ENCODE data around the gene MRPS34.

Gene MRPS34

GRCh38 chr16:1789643-1790045 is 16.7 kb upstream of the MRPS34 start (continued):
- TF ChIP-seq ZNF391 (tag by site-specific recombination; IDR thresholded peaks at IDR 0.05; ENCODE audit: borderline replicate concordance, low read depth) (no peak), ZNF561 (tag by site-specific recombination; IDR thresholded peaks at IDR 0.05; ENCODE audit: borderline replicate concordance) (no peak), ZNF362 (tag by site-specific recombination; IDR thresholded peaks at IDR 0.05) (no peak), ZFP41 (tag by site-specific recombination; IDR thresholded peaks at IDR 0.05; ENCODE audit: borderline replicate concordance) (no peak), WT1 (tag by site-specific recombination; IDR thresholded peaks at IDR 0.05) (no peak), ZNF214 (tag by site-specific recombination; IDR thresholded peaks at IDR 0.05; ENCODE audit: borderline replicate concordance) (no peak), ZNF501 (tag by site-specific recombination; IDR thresholded peaks at IDR 0.05) (no peak), ZBTB8A (tag by site-specific recombination; IDR thresholded peaks at IDR 0.05) (no peak), PRDM1 (tag by site-specific recombination; IDR thresholded peaks at IDR 0.05) (no peak), ZNF677 (tag by site-specific recombination; IDR thresholded peaks at IDR 0.05) (no peak), ZNF48 (tag by site-specific recombination; IDR thresholded peaks at IDR 0.05) (no peak), ZNF37A (tag by site-specific recombination; IDR thresholded peaks at IDR 0.05) (no peak), ZIC2 (tag by site-specific recombination; IDR thresholded peaks at IDR 0.05) (no peak), TRIM28 (IDR thresholded peaks at IDR 0.05; ENCODE audit: borderline replicate concordance, low read length) (no peak), ZFP69B (tag by site-specific recombination; IDR thresholded peaks at IDR 0.05) (no peak), ZNF777 (tag by site-specific recombination; IDR thresholded peaks at IDR 0.05; ENCODE audit: borderline replicate concordance) (no peak), ZFHX2 (tag by site-specific recombination; conservative IDR thresholded peaks at IDR 0.05) (0 out of 2 replicates have a peak, but pooled peaks have one; percentile 30), ZNF239 (tag by site-specific recombination; IDR thresholded peaks at IDR 0.05) (no peak), ZNF785 (tag by site-specific recombination; IDR thresholded peaks at IDR 0.05) (no peak)
- TF ChIP-seq, protein P1, sequence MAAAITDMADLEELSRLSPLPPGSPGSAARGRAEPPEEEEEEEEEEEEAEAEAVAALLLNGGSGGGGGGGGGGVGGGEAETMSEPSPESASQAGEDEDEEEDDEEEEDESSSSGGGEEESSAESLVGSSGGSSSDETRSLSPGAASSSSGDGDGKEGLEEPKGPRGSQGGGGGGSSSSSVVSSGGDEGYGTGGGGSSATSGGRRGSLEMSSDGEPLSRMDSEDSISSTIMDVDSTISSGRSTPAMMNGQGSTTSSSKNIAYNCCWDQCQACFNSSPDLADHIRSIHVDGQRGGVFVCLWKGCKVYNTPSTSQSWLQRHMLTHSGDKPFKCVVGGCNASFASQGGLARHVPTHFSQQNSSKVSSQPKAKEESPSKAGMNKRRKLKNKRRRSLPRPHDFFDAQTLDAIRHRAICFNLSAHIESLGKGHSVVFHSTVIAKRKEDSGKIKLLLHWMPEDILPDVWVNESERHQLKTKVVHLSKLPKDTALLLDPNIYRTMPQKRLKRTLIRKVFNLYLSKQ (tag by site-specific recombination; IDR thresholded peaks at IDR 0.05; ENCODE audit: borderline replicate concordance) = no peak
- TF ChIP-seq, protein P2, sequence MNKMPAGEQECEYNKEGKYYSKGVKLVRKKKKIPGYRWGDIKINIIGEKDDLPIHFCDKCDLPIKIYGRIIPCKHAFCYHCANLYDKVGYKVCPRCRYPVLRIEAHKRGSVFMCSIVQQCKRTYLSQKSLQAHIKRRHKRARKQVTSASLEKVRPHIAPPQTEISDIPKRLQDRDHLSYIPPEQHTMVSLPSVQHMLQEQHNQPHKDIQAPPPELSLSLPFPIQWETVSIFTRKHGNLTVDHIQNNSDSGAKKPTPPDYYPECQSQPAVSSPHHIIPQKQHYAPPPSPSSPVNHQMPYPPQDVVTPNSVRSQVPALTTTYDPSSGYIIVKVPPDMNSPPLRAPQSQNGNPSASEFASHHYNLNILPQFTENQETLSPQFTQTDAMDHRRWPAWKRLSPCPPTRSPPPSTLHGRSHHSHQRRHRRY (tag by site-specific recombination; IDR thresholded peaks at IDR 0.05) = no peak
- TF ChIP-seq, protein P3, sequence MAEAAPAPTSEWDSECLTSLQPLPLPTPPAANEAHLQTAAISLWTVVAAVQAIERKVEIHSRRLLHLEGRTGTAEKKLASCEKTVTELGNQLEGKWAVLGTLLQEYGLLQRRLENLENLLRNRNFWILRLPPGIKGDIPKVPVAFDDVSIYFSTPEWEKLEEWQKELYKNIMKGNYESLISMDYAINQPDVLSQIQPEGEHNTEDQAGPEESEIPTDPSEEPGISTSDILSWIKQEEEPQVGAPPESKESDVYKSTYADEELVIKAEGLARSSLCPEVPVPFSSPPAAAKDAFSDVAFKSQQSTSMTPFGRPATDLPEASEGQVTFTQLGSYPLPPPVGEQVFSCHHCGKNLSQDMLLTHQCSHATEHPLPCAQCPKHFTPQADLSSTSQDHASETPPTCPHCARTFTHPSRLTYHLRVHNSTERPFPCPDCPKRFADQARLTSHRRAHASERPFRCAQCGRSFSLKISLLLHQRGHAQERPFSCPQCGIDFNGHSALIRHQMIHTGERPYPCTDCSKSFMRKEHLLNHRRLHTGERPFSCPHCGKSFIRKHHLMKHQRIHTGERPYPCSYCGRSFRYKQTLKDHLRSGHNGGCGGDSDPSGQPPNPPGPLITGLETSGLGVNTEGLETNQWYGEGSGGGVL (tag by site-specific recombination; IDR thresholded peaks at IDR 0.05) = no peak

DNA sequence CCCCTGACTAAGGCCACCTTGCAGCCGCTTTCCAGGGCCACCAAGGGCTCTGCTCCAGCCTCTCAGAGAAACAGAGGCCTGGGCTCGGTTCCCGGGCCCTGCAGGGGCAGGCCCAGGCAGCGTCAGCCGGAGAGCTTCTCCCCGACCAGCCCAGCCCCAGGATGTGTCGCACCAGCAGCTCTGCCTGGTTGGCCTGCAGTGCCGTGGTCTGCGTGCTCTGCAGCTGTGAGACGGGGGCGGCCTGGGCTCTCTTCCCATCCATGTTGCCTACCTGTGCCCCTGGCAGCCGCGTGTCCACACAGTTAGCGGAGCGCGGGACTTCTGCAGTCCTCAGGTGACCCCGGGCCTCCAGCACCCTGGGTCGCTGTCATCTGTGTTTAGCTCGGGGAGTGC is 15.8 kb upstream of the MRPS34 start:
- CTCF ChIA-PET = interaction anchor here (0.7 kb wide), 1 partner anchor 36 kb away, joined by 4 read pairs; no protein-coding TSS in a partner anchor
- Histone ChIP-seq H3K4me3 (ENCODE audit: low read depth, low read length) (no peak overlapping the region), H3K9me3 (ENCODE audit: control insufficient read depth, insufficient read depth, low read depth, low read length) (no peaks in the 10 kb centered on the region), H3K4me1 (ENCODE audit: control insufficient read depth, insufficient read depth, low read length) (0 out of 2 replicates have a peak, but pooled peaks cover 2% of the 10 kb centered on the region), H3K27ac (ENCODE audit: extremely low read depth, low read depth, low read length) (no peak overlapping the region), H3K36me3 (ENCODE audit: control insufficient read depth in 2 of 2, insufficient read depth in 1 of 2, low read length in 2 of 2) (peaks cover 11 to 60% of the 10 kb centered on the region in 2 experiments; a peak in 2 of 3 replicates)
- POLR2A ChIA-PET = interaction anchor here (1.5 kb wide), 2 partner anchors 11 to 367 kb away, joined by 3 read pairs; partner anchors contain the start of gene TRAF7
- TF ChIP-seq ZSCAN30 (tag by site-specific recombination; IDR thresholded peaks at IDR 0.05) = no peak
- TF ChIP-seq ZNF600 (tag by site-specific recombination; IDR thresholded peaks at IDR 0.05) = peak; percentile 58; the same call in 1 of the 2 replicates
- TF ChIP-seq, protein P4, sequence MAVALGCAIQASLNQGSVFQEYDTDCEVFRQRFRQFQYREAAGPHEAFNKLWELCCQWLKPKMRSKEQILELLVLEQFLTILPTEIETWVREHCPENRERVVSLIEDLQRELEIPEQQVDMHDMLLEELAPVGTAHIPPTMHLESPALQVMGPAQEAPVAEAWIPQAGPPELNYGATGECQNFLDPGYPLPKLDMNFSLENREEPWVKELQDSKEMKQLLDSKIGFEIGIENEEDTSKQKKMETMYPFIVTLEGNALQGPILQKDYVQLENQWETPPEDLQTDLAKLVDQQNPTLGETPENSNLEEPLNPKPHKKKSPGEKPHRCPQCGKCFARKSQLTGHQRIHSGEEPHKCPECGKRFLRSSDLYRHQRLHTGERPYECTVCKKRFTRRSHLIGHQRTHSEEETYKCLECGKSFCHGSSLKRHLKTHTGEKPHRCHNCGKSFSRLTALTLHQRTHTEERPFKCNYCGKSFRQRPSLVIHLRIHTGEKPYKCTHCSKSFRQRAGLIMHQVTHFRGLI (tag by site-specific recombination; IDR thresholded peaks at IDR 0.05) = peak; percentile 99
